A673 (cell line): ENCODE data around the gene ANGEL2. TPM values are rescaled to one million over a fixed set of nuclear protein-coding genes. Genes with fewer than 3 reads are reported as not detected.
"Not testable (repeated sequence)": the region's sequence is repeated elsewhere in the genome, so short reads cannot be mapped to it uniquely, and the experiment has no call there.

Experiments
- BruUV-seq: library from RNA; stranded (reverse); fragments of 400-500 nt; replicated peaks from 2 replicates; lab custom pipeline; 2021; lab: Mats Ljungman, UMichigan
- CTCF ChIA-PET: fragments of 300-600 bp; sonication (Branson Sonifier 250); formaldehyde crosslinking; loops from one replicate; lab custom pipeline; 2022; ENCODE audit warnings: antibody characterized with exemption; lab: Charles Lee
- POLR2A ChIA-PET: fragments of 300-600 bp; sonication (Branson Sonifier 250); formaldehyde crosslinking; loops from one replicate; lab custom pipeline; 2022; ENCODE audit warnings: antibody characterized with exemption; ENCODE audit not compliant: low non-redundant PET; lab: Charles Lee
- DNase-seq: peaks from one replicate; pipeline ENCODE4 v3.0.0-alpha.2; 2015; ENCODE audit warnings: low spot score
- H3K27ac ChIP-seq: fragments of 200-600 bp; sonication (generic); 2 replicates; pipeline ENCODE4 v1.5.1; 2016; ENCODE audit warnings: mixed run types, low read depth, mild to moderate bottlenecking, mixed read lengths, antibody characterized with exemption, low read length; ENCODE audit not compliant: poor library complexity, severe bottlenecking
- H3K27me3 ChIP-seq: fragments of 200-600 bp; sonication (generic); replicated peaks from 2 replicates; pipeline ENCODE4 v1.6.1; 2017; ENCODE audit warnings: mixed run types, low read depth, mild to moderate bottlenecking, mixed read lengths, antibody characterized with exemption, low read length; ENCODE audit not compliant: insufficient read depth, poor library complexity
- H3K36me3 ChIP-seq: fragments of 200-600 bp; sonication (generic); 2 replicates; pipeline ENCODE4 v1.6.1; 2016; ENCODE audit warnings: mixed run types, mild to moderate bottlenecking, mixed read lengths, antibody characterized with exemption, low read length; ENCODE audit not compliant: insufficient read depth, poor library complexity, severe bottlenecking
- H3K4me1 ChIP-seq: fragments of 200-600 bp; sonication (generic); 2 replicates; pipeline ENCODE4 v1.6.1; 2017; ENCODE audit warnings: mixed run types, mild to moderate bottlenecking, mixed read lengths, antibody characterized with exemption, low read length; ENCODE audit not compliant: insufficient read depth, poor library complexity, severe bottlenecking
- H3K4me3 ChIP-seq: fragments of 200-600 bp; sonication (generic); 2 replicates; pipeline ENCODE4 v1.5.1; 2016; ENCODE audit warnings: low read depth, mixed run types, mild to moderate bottlenecking, mixed read lengths, low read length; ENCODE audit not compliant: poor library complexity, severe bottlenecking
- H3K9me3 ChIP-seq: fragments of 200-600 bp; sonication (generic); 2 replicates; pipeline ENCODE4 v1.6.1; 2016; ENCODE audit warnings: mixed run types, low read depth, mild to moderate bottlenecking, mixed read lengths, antibody characterized with exemption, low read length; ENCODE audit not compliant: poor library complexity, severe bottlenecking
- CTCF ChIP-seq: fragments of 300-800, 200-600 bp; sonication (generic); conservative IDR thresholded peaks from 2 replicates; pipeline ENCODE4 v1.5.1; 2017; ENCODE audit warnings: low read depth, mild to moderate bottlenecking, antibody characterized with exemption, low read length, moderate library complexity, mixed read lengths
- EZH2 ChIP-seq: fragments of 200-600 bp; sonication (generic); IDR thresholded peaks from 2 replicates; pipeline ENCODE4 v1.6.1; 2017; ENCODE audit warnings: borderline replicate concordance, low read depth, mild to moderate bottlenecking, mixed read lengths, antibody characterized with exemption, low read length; ENCODE audit not compliant: poor library complexity, severe bottlenecking
- intact Hi-C: fragments of 100-400 bp; cut with micrococcal nuclease; formaldehyde crosslinking; loops from one replicate; pipeline ENCODE4 v1.10.0; 2022; ENCODE audit not compliant: unreplicated experiment
- total RNA-seq: library from RNA; stranded (reverse); gene quantifications from 2 replicates; pipeline ENCODE4 v1.2.3, GENCODE V29; 2021

ANGEL2 gene
- total RNA-seq, 1 experiment from 2014 or later = 36.3 TPM

GRCh38 chr1:213008564-213008963, 7.1 kb downstream of the ANGEL2 start:
- Histone ChIP-seq H3K9me3 (no peaks in the 10 kb centered on the region), H3K27me3 (no peaks in the 10 kb centered on the region), H3K4me3 (no peak overlapping the region), H3K36me3 (peaks cover 48% of the 10 kb centered on the region), H3K27ac (no peak overlapping the region), H3K4me1 (no peaks in the 10 kb centered on the region)
- DNase-seq = no peak
- intact Hi-C loops = no loop called here
- no TSS peak for BruUV-seq
- TF ChIP-seq CTCF (no peak), EZH2 (no peak)
- ChIA-PET POLR2A (no interaction called here), CTCF (no interaction called here)

- BruUV-seq = no TSS peak
- intact Hi-C loops = no loop called here
- no peak for TF ChIP-seq EZH2
- no peak for TF ChIP-seq CTCF
- Histone ChIP-seq H3K4me3 (no peak overlapping the region), H3K36me3 (peaks cover 32% of the 10 kb centered on the region), H3K9me3 (no peaks in the 10 kb centered on the region), H3K27me3 (no peaks in the 10 kb centered on the region), H3K4me1 (no peaks in the 10 kb centered on the region), H3K27ac (no peak overlapping the region)
- ChIA-PET CTCF (no interaction called here), POLR2A (no interaction called here)
- DNase-seq = no peak
Measured at GRCh38 chr1:213003256-213003655, 12.4 kb downstream of the ANGEL2 start.

GRCh38 chr1:212994926-212995325, 20.7 kb downstream of the ANGEL2 start:
- no peaks in the 10 kb centered on the region for H3K27me3 ChIP-seq
- no peak for DNase-seq
- no peaks in the 10 kb centered on the region for H3K9me3 ChIP-seq
- intact Hi-C loops = loop anchor here (1.0 to 10.0 kb wide), 4 partner anchors 178 to 518 kb away; no protein-coding TSS in a partner anchor
- POLR2A ChIA-PET = no interaction called here
- H3K36me3 ChIP-seq = peaks cover 28% of the 10 kb centered on the region
- CTCF ChIA-PET = interaction anchor here (0.6 to 1.8 kb wide), 3 partner anchors 245 to 537 kb away, joined by 3 to 7 read pairs (median 4); no protein-coding TSS in a partner anchor
- no peak overlapping the region for H3K4me3 ChIP-seq
- BruUV-seq = no TSS peak
- H3K27ac ChIP-seq = no peak overlapping the region
- no peaks in the 10 kb centered on the region for H3K4me1 ChIP-seq
- TF ChIP-seq CTCF (no peak), EZH2 (no peak)

- H3K4me3 ChIP-seq, H3K27me3 ChIP-seq, H3K27ac ChIP-seq, H3K4me1 ChIP-seq, POLR2A ChIA-PET, CTCF ChIA-PET, BruUV-seq, DNase-seq, H3K9me3 ChIP-seq: not testable (repeated sequence)
- intact Hi-C loops = loop anchor here (10.0 kb wide), 1 partner anchor 239 kb away; no protein-coding TSS in a partner anchor
- H3K36me3 ChIP-seq = peaks cover 28% of the 10 kb centered on the region
Measured at GRCh38 chr1:212993960-212994359, 21.7 kb downstream of the ANGEL2 start.
